Esophagus (tissue), 2 donors: ENCODE data around the gene TGFBRAP1. TPM values are rescaled to one million over a fixed set of nuclear protein-coding genes. Genes with fewer than 3 reads are reported as not detected.

Experiments
- H3K27ac ChIP-seq, 2 donors: one replicate each; pipeline ENCODE4 v1.5.1; 2013; ENCODE audit warnings: low read depth in 2 of 2, mild to moderate bottlenecking in 2 of 2, inconsistent platforms in 1 of 2, low read length in 1 of 2, moderate library complexity in 1 of 2
- H3K27me3 ChIP-seq, 2 donors: one replicate each; pipeline ENCODE4 v1.6.1; 2013; ENCODE audit warnings: low read length in 2 of 2, control low read depth in 1 of 2, mild to moderate bottlenecking in 1 of 2; ENCODE audit not compliant: insufficient read depth in 2 of 2, control insufficient read depth in 1 of 2
- H3K36me3 ChIP-seq, 2 donors: one replicate each; pipeline ENCODE4 v1.6.1; 2013; ENCODE audit warnings: low read length in 1 of 2; ENCODE audit not compliant: control insufficient read depth in 2 of 2, insufficient read depth in 2 of 2
- H3K4me1 ChIP-seq, 2 donors: one replicate each; pipeline ENCODE4 v1.6.1; 2013; ENCODE audit warnings: low read length in 1 of 2; ENCODE audit not compliant: control insufficient read depth in 2 of 2, insufficient read depth in 2 of 2
- H3K4me3 ChIP-seq, 2 donors: one replicate each; pipeline ENCODE4 v1.5.1; 2013; ENCODE audit warnings: low read length in 2 of 2, mild to moderate bottlenecking in 2 of 2, low read depth in 1 of 2, moderate library complexity in 1 of 2
- H3K9me3 ChIP-seq, 2 donors: one replicate each; pipeline ENCODE4 v1.6.1; 2013; ENCODE audit warnings: mild to moderate bottlenecking in 2 of 2, low read depth in 1 of 2, low read length in 1 of 2, moderate library complexity in 1 of 2; ENCODE audit not compliant: control insufficient read depth in 2 of 2, insufficient read depth in 1 of 2
- WGBS, 2 donors: extraction: QIAGEN DNeasy Blood & Tissue Kit; methylation state at CpG; one replicate each; pipeline ENCODE4 v1.1.7; 2013; 5-methylcytosine and 5-hydroxymethylcytosine counted together
- polyA plus RNA-seq, 2 donors: library from polyadenylated mRNA; stranded (reverse); fragments of 200-250 nt; gene quantifications; one replicate each; pipeline ENCODE4 v1.2.3, GENCODE V29; 2013
- donor health status: healthy with polysubstance abuse.
- donor health status: Bipolar disorder and iron deficiency.

TGFBRAP1 gene
- polyA plus RNA-seq, 2 donors: 2.3 to 5.3 TPM

GRCh38 chr2:105358593-105358992, 29.1 kb upstream of the TGFBRAP1 start:
- H3K27me3 ChIP-seq: no peaks in the 10 kb centered on the region
- peaks cover 0 to 2% of the 10 kb centered on the region in 2 donors for H3K4me1 ChIP-seq
- H3K9me3 ChIP-seq: no peaks in the 10 kb centered on the region
- 43 to 59% methylated on average over 6 of the region's 6 CpGs for WGBS, 2 donors
- H3K36me3 ChIP-seq: peaks cover 7 to 15% of the 10 kb centered on the region in 2 donors
- no peak overlapping the region for H3K4me3 ChIP-seq
- no peak overlapping the region for H3K27ac ChIP-seq

- Histone ChIP-seq H3K27me3 (no peaks in the 10 kb centered on the region), H3K9me3 (no peaks in the 10 kb centered on the region), H3K27ac (no peak overlapping the region), H3K4me3 (no peak overlapping the region), H3K4me1 (peaks cover 0 to 2% of the 10 kb centered on the region in 2 donors), H3K36me3 (peaks cover 2 to 10% of the 10 kb centered on the region in 2 donors)
- WGBS, 2 donors: 98 to 100% methylated on average over 1 of the region's 1 CpG
Observed at GRCh38 chr2:105357122-105357521, 27.6 kb upstream of the TGFBRAP1 start.

- Histone ChIP-seq H3K4me1 (no peaks in the 10 kb centered on the region), H3K27me3 (no peaks in the 10 kb centered on the region), H3K4me3 (no peak overlapping the region), H3K27ac (no peak overlapping the region), H3K36me3 (peaks cover 9 to 11% of the 10 kb centered on the region in 2 donors), H3K9me3 (no peaks in the 10 kb centered on the region)
- WGBS, 2 donors: 42 to 63% methylated on average over 3 to 4 of the region's 4 CpGs
Observed at GRCh38 chr2:105344704-105345345, 15.3 kb upstream of the TGFBRAP1 start.

- Histone ChIP-seq H3K27me3 (no peaks in the 10 kb centered on the region), H3K36me3 (peaks cover 3 to 6% of the 10 kb centered on the region in 2 donors), H3K4me3 (no peak overlapping the region), H3K9me3 (no peaks in the 10 kb centered on the region), H3K27ac (no peak overlapping the region), H3K4me1 (no peaks in the 10 kb centered on the region)
- 74 to 79% methylated on average over 4 of the region's 4 CpGs for WGBS, 2 donors
Observed at GRCh38 chr2:105339414-105339813, 9.9 kb upstream of the TGFBRAP1 start.

GRCh38 chr2:105338020-105338385, 8.5 kb upstream of the TGFBRAP1 start:
- H3K27ac ChIP-seq: peak overlapping the region; percentile 97 to 98
- H3K27me3 ChIP-seq: no peaks in the 10 kb centered on the region
- no peaks in the 10 kb centered on the region for H3K4me1 ChIP-seq
- WGBS, 2 donors: 6 to 7% methylated on average over 5 of the region's 5 CpGs
- peaks cover 3 to 5% of the 10 kb centered on the region in 2 donors for H3K36me3 ChIP-seq
- H3K4me3 ChIP-seq: peak overlapping the region; percentile 59 to 69
- no peaks in the 10 kb centered on the region for H3K9me3 ChIP-seq

GRCh38 chr2:105337122-105338019, 7.8 kb upstream of the TGFBRAP1 start, which contains the start of gene C2orf49:
C2orf49 (plus strand) TSS chr2:105337540; CDS start chr2:105337588, 48 bp downstream.
- Histone ChIP-seq H3K4me3 (peak within 1 kb of the TSS; percentile 59 to 69), H3K4me1 (no peaks in the 10 kb centered on the region), H3K36me3 (peaks cover 3 to 4% of the 10 kb centered on the region in 2 donors), H3K27ac (peak within 1 kb of the TSS; percentile 97 to 98), H3K9me3 (no peaks in the 10 kb centered on the region), H3K27me3 (no peaks in the 10 kb centered on the region)
- WGBS, 2 donors: 0% methylated on average over 58 of the region's 58 CpGs

GRCh38 chr2:105336786-105337121, 7.2 kb upstream of the TGFBRAP1 start:
- peak overlapping the region; percentile 59 to 69 for H3K4me3 ChIP-seq
- H3K27ac ChIP-seq: peak overlapping the region in 1 of 2 donors; percentile 98
- H3K9me3 ChIP-seq: no peaks in the 10 kb centered on the region
- no peaks in the 10 kb centered on the region for H3K27me3 ChIP-seq
- no peaks in the 10 kb centered on the region for H3K4me1 ChIP-seq
- peaks cover 3 to 4% of the 10 kb centered on the region in 2 donors for H3K36me3 ChIP-seq
- WGBS, 2 donors: 2 to 3% methylated on average over 7 of the region's 7 CpGs

- Histone ChIP-seq H3K27me3 (no peaks in the 10 kb centered on the region), H3K4me1 (no peaks in the 10 kb centered on the region), H3K36me3 (peaks cover 0 to 4% of the 10 kb centered on the region in 2 donors), H3K27ac (no peak overlapping the region), H3K4me3 (no peak overlapping the region), H3K9me3 (no peaks in the 10 kb centered on the region)
- WGBS, 2 donors: 92 to 94% methylated on average over 2 of the region's 2 CpGs
Observed at GRCh38 chr2:105335469-105335868, 5.9 kb upstream of the TGFBRAP1 start.

GRCh38 chr2:105334211-105334610, 4.7 kb upstream of the TGFBRAP1 start:
- no peaks in the 10 kb centered on the region for H3K36me3 ChIP-seq
- WGBS, 2 donors: 89 to 92% methylated on average over 4 of the region's 4 CpGs
- no peaks in the 10 kb centered on the region for H3K9me3 ChIP-seq
- H3K27me3 ChIP-seq: no peaks in the 10 kb centered on the region
- H3K4me3 ChIP-seq: no peak overlapping the region
- H3K4me1 ChIP-seq: no peaks in the 10 kb centered on the region
- H3K27ac ChIP-seq: no peak overlapping the region
